ENCODE results near the gene RASSF5. TPM values are rescaled to one million over a fixed set of nuclear protein-coding genes. Genes with fewer than 3 reads are reported as not detected.

Gene RASSF5
- polyA plus RNA-seq, 1 of the 3 experiments (the other 2 are of a cell fraction): 2.2 TPM

- Histone ChIP-seq H3K4me3 (ENCODE audit: low read depth in 2 of 2, low read length in 1 of 2) (no peak overlapping the region), H3K9me2 (no peaks in the 10 kb centered on the region), H3K79me2 (ENCODE audit: insufficient read depth) (no peaks in the 10 kb centered on the region), H3K27ac (ENCODE audit: low read depth in 2 of 2, low read length in 1 of 2) (no peak overlapping the region), H3K27me3 (ENCODE audit: insufficient read depth) (no peaks in the 10 kb centered on the region), H3F3A (replicated peaks; ENCODE audit: insufficient read depth) (no peaks in the 10 kb centered on the region), H4K20me1 (ENCODE audit: insufficient read depth) (no peaks in the 10 kb centered on the region), H3K4me2 (peak overlapping the region; percentile 44; the same call in 1 of the 2 replicates), H3K4me1 (ENCODE audit: control insufficient read depth in 1 of 2, insufficient read depth in 2 of 2, low read depth in 1 of 2, low read length in 1 of 2) (peaks cover 12 to 15% of the 10 kb centered on the region in 2 experiments; a peak in 2 of 4 replicates), H3K9me3 (no peaks in the 10 kb centered on the region), H2AFZ (ENCODE audit: low read depth) (no peak overlapping the region), H3K36me3 (replicated peaks in 1 of 2; ENCODE audit: control insufficient read depth in 1 of 2, insufficient read depth in 2 of 2, low read length in 1 of 2) (no peaks in the 10 kb centered on the region), H3K9ac (no peak overlapping the region)
- POLR2A ChIA-PET: no interaction called here
- TF ChIP-seq EP300 (IDR thresholded peaks at IDR 0.05; ENCODE audit: borderline replicate concordance in 1 of 2, low read depth in 1 of 2, low read length in 1 of 2) (no peak), FOXJ3 (CRISPR knock-in tag; IDR thresholded peaks at IDR 0.05) (no peak), FOXM1 (IDR thresholded peaks at IDR 0.05; ENCODE audit: low read depth) (no peak), NFIC (IDR thresholded peaks at IDR 0.05; ENCODE audit: borderline replicate concordance) (no peak), RFX5 (IDR thresholded peaks at IDR 0.05; ENCODE audit: low read length) (no peak)
- WGBS (ENCODE audit: low lambda C conversion rate): 84% methylated on average over 13 of the region's 14 CpGs
- no peak for DNase-seq
- CTCF ChIA-PET: interaction anchor here (0.8 to 1.3 kb wide), 5 partner anchors 33 to 470 kb away, joined by 3 to 4 read pairs (median 3); no protein-coding TSS in a partner anchor
Measured at GRCh38 chr1:206512058-206512850, 4.9 kb downstream of the RASSF5 start.

GRCh38 chr1:206512851-206513180 lies 5.5 kb downstream of the RASSF5 start:
- TF ChIP-seq POLR2AphosphoS5 (IDR thresholded peaks at IDR 0.05; ENCODE audit: low read depth, low read length) (no peak), GABPA (IDR thresholded peaks at IDR 0.05; ENCODE audit: low read depth) (no peak), RXRA (IDR thresholded peaks at IDR 0.05; ENCODE audit: borderline replicate concordance, low read depth) (no peak), IRF3 (IDR thresholded peaks at IDR 0.05; ENCODE audit: low read depth, low read length) (no peak), TEAD4 (IDR thresholded peaks at IDR 0.05; ENCODE audit: borderline replicate concordance, insufficient read depth) (no peak), FOXJ3 (CRISPR knock-in tag; IDR thresholded peaks at IDR 0.05) (no peak)
- peaks cover 11 to 15% of the 10 kb centered on the region in 2 experiments; a peak in 2 of 4 replicates for H3K4me1 ChIP-seq (ENCODE audit: control insufficient read depth in 1 of 2, insufficient read depth in 2 of 2, low read depth in 1 of 2, low read length in 1 of 2)
- H3K4me3 ChIP-seq (ENCODE audit: low read depth in 2 of 2, low read length in 1 of 2): no peak overlapping the region
- no peak overlapping the region for H2AFZ ChIP-seq (ENCODE audit: low read depth)
- DNase-seq: no peak
- H3K27me3 ChIP-seq (ENCODE audit: insufficient read depth): no peaks in the 10 kb centered on the region
- no peaks in the 10 kb centered on the region for H3K9me3 ChIP-seq
- no peaks in the 10 kb centered on the region for H3K36me3 ChIP-seq (replicated peaks in 1 of 2; ENCODE audit: control insufficient read depth in 1 of 2, insufficient read depth in 2 of 2, low read length in 1 of 2)
- WGBS (ENCODE audit: low lambda C conversion rate): 95% methylated on average over 4 of the region's 4 CpGs
- H3F3A ChIP-seq (replicated peaks; ENCODE audit: insufficient read depth): no peaks in the 10 kb centered on the region
- no peaks in the 10 kb centered on the region for H3K9me2 ChIP-seq
- peak overlapping the region; percentile 44 for H3K4me2 ChIP-seq
- H3K79me2 ChIP-seq (ENCODE audit: insufficient read depth): no peaks in the 10 kb centered on the region
- ChIA-PET CTCF (interaction anchor here (0.7 to 1.3 kb wide), 4 partner anchors 14 to 470 kb away, joined by 3 read pairs; no protein-coding TSS in a partner anchor), POLR2A (no interaction called here)
- no peak overlapping the region for H3K27ac ChIP-seq (ENCODE audit: low read depth in 2 of 2, low read length in 1 of 2)
- H3K9ac ChIP-seq: no peak overlapping the region
- H4K20me1 ChIP-seq (ENCODE audit: insufficient read depth): no peaks in the 10 kb centered on the region
